Forelimb muscle (tissue), 1 donor: ENCODE results near the gene SLC6A19. TPM values are rescaled to one million over a fixed set of nuclear protein-coding genes. Genes with fewer than 3 reads are reported as not detected.

Experiments
- DNase-seq: peaks from one replicate; pipeline ENCODE4 v3.0.0-alpha.2; 2013; ENCODE audit warnings: low read depth
- polyA plus RNA-seq: library from polyadenylated mRNA; unstranded; fragments of 120-200 nt; gene quantifications from one replicate; pipeline ENCODE4 v1.2.1, GENCODE V29; 2013; ENCODE audit not compliant: insufficient read length

SLC6A19 gene
- polyA plus RNA-seq, 1 donor: not detected

GRCh38 chr5:1195916-1196315, 5.5 kb upstream of the SLC6A19 start:
- no peak for DNase-seq

GRCh38 chr5:1196562-1196961, 4.8 kb upstream of the SLC6A19 start:
- no peak for DNase-seq

GRCh38 chr5:1197876-1198666, 3.3 kb upstream of the SLC6A19 start:
- no peak for DNase-seq

GRCh38 chr5:1199340-1199648, 2.1 kb upstream of the SLC6A19 start:
- DNase-seq: no peak

- DNase-seq: no peak
Measured at GRCh38 chr5:1199649-1200494, 1.5 kb upstream of the SLC6A19 start.

- DNase-seq: no peak
Measured at GRCh38 chr5:1200495-1201326, 684 bp upstream of the SLC6A19 start.

GRCh38 chr5:1202026-1202797, 817 bp downstream of the SLC6A19 start:
- DNase-seq: no peak

- DNase-seq: no peak
Measured at GRCh38 chr5:1202798-1203185, 1.4 kb downstream of the SLC6A19 start.

GRCh38 chr5:1203311-1203967, 2.0 kb downstream of the SLC6A19 start:
- DNase-seq: no peak

- DNase-seq: no peak
Measured at GRCh38 chr5:1203968-1204692, 2.7 kb downstream of the SLC6A19 start.

GRCh38 chr5:1204693-1205242, 3.4 kb downstream of the SLC6A19 start:
- DNase-seq: no peak

- DNase-seq: no peak
Measured at GRCh38 chr5:1205255-1206180, 4.1 kb downstream of the SLC6A19 start.

- DNase-seq: no peak
Measured at GRCh38 chr5:1206521-1207412, 5.4 kb downstream of the SLC6A19 start.

- no peak for DNase-seq
Measured at GRCh38 chr5:1207555-1207954, 6.2 kb downstream of the SLC6A19 start.

GRCh38 chr5:1208221-1208742, 6.9 kb downstream of the SLC6A19 start:
- no peak for DNase-seq

- no peak for DNase-seq
Measured at GRCh38 chr5:1208743-1209488, 7.5 kb downstream of the SLC6A19 start.

GRCh38 chr5:1209489-1209852, 8.1 kb downstream of the SLC6A19 start:
- no peak for DNase-seq
